ENCODE results near the gene FADS2. TPM values are rescaled to one million over a fixed set of nuclear protein-coding genes. Genes with fewer than 3 reads are reported as not detected.

The FADS2 gene
- total RNA-seq, 1 experiment from 2014 or later: 1,097 TPM

DNA sequence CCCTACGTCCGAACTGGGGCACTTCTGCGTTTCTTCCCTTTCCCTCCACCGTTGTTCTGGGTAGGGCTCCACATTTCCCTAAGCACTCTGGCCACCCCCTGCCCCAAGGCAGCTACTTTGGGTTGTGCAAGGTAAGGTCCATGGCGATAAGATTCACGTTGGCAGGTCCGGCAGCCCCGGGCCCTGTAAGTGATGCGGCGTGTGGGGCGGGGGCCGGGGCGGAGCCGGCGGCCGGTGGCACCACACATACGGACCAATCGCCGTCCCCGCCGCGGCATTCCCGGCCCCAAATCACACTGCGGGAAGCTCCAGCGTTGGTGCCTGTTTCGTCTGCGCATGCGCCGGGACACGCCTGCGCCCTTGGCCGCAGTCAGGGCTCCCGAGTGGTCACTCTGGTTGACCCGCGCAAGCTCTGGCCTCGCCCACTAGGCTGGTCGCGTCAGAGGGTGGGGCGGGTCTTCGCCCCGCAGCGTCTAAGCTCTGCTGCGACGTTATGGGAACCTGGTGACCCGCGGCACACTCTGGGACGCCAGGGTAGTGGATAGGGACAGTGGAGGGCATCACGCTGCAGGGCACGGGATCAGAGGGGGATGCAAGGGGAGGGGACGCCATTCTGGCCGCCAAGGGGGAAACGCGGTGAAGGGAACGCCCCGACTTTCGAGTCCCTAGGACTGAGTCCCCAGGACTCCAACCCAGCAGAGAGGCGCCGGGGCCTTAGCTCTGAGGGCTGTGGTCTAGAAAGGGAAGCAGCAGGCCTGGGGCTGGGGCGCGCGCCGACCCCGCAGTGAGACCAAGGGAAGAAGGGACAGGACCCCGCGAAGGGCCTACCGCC is 12.9 kb upstream of the FADS2 start:
- ChIA-PET POLR2A (ENCODE audit: low non-redundant PET) (interaction anchor here (0.7 kb wide), 1 partner anchor 7 kb away, joined by 5 read pairs; no protein-coding TSS in a partner anchor), CTCF (interaction anchor here (0.9 to 1.5 kb wide), 3 partner anchors 14 to 293 kb away, joined by 4 to 12 read pairs (median 4); no protein-coding TSS in a partner anchor)
- peak overlapping the region; percentile 96 for H3K27ac ChIP-seq (ENCODE audit: low read depth, low read length, poor library complexity, severe bottlenecking)
- peaks cover 48% of the 10 kb centered on the region for H3K36me3 ChIP-seq (ENCODE audit: insufficient read depth, low read length, poor library complexity, severe bottlenecking)
- TF ChIP-seq, protein P1, sequence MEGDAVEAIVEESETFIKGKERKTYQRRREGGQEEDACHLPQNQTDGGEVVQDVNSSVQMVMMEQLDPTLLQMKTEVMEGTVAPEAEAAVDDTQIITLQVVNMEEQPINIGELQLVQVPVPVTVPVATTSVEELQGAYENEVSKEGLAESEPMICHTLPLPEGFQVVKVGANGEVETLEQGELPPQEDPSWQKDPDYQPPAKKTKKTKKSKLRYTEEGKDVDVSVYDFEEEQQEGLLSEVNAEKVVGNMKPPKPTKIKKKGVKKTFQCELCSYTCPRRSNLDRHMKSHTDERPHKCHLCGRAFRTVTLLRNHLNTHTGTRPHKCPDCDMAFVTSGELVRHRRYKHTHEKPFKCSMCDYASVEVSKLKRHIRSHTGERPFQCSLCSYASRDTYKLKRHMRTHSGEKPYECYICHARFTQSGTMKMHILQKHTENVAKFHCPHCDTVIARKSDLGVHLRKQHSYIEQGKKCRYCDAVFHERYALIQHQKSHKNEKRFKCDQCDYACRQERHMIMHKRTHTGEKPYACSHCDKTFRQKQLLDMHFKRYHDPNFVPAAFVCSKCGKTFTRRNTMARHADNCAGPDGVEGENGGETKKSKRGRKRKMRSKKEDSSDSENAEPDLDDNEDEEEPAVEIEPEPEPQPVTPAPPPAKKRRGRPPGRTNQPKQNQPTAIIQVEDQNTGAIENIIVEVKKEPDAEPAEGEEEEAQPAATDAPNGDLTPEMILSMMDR (conservative IDR thresholded peaks at IDR 0.05; ENCODE audit: low read depth, low read length): no peak
- TF ChIP-seq EZH2 (IDR thresholded peaks at IDR 0.05; ENCODE audit: borderline replicate concordance, low read depth, low read length, poor library complexity, severe bottlenecking): no peak
- no TSS peak for BruUV-seq (replicated peaks)
- H3K9me3 ChIP-seq (ENCODE audit: low read depth, low read length, poor library complexity, severe bottlenecking): no peaks in the 10 kb centered on the region
- peak overlapping the region; percentile 78 for H3K4me3 ChIP-seq (ENCODE audit: low read depth, low read length, poor library complexity, severe bottlenecking)
- no peaks in the 10 kb centered on the region for H3K27me3 ChIP-seq (replicated peaks; ENCODE audit: insufficient read depth, low read depth, low read length, poor library complexity)
- peaks cover 34% of the 10 kb centered on the region for H3K4me1 ChIP-seq (ENCODE audit: insufficient read depth, low read length, poor library complexity, severe bottlenecking)
- DNase-seq (ENCODE audit: low spot score): peak; percentile 93
- intact Hi-C loops (cut with micrococcal nuclease; ENCODE audit: unreplicated experiment): no loop called here

DNA sequence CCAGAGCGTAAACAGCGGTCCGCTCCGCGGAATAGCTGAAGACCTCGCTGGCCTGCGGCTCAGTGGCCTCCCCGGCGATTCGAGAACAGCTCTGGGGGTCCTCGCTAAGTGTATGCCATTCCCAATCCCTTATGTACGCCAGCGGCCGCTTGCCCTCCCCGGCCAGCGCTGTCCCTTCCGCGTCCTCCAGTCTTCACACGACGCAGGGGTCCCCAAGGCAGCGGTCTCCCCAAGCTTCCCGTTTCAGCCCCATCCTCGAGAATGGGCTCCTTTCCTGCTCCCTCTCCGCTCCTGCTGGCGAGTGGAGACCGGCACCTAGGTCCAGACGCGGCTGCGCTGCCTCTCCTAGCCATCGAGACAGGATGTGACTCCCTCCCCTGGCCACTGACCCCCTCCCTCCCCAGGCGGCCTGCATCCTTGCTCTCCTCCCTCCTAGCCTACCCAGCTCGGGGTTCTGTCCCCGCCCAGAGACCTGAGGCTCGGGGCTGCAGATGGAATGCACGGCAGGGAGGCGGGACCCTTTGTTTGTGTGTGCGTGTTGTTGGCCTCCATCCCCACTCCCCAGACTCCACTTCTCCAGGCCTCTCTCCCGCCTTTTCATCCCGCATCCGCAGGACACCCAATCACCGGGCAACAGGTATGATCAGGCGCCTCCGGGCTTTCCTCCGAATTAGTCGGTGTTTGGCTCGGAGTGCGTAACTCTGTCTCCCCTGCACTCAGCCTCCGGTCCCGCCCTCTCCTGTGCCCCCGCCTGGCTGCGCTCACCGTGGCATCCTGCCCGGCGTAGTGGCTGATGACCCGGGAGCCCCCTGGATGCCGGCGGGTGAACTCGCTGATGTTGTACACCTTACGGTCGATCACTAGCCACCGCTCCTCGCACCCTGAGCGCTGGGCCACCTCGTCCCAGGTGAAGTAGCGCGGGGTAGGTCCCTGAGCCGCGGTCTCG is 12.0 kb upstream of the FADS2 start:
- H3K4me1 ChIP-seq (ENCODE audit: insufficient read depth, low read length, poor library complexity, severe bottlenecking): peaks cover 36% of the 10 kb centered on the region
- no peaks in the 10 kb centered on the region for H3K9me3 ChIP-seq (ENCODE audit: low read depth, low read length, poor library complexity, severe bottlenecking)
- POLR2A ChIA-PET (ENCODE audit: low non-redundant PET): interaction anchor here (0.7 kb wide), 1 partner anchor 8 kb away, joined by 5 read pairs; no protein-coding TSS in a partner anchor
- H3K4me3 ChIP-seq (ENCODE audit: low read depth, low read length, poor library complexity, severe bottlenecking): peak overlapping the region; percentile 78
- intact Hi-C loops (cut with micrococcal nuclease; ENCODE audit: unreplicated experiment): no loop called here
- no peaks in the 10 kb centered on the region for H3K27me3 ChIP-seq (replicated peaks; ENCODE audit: insufficient read depth, low read depth, low read length, poor library complexity)
- CTCF ChIA-PET: interaction anchor here (0.6 to 1.4 kb wide), 3 partner anchors 19 to 119 kb away, joined by 4 to 7 read pairs (median 5); partner anchors contain the start of gene FEN1
- DNase-seq (ENCODE audit: low spot score): peak; percentile 64
- no peak for TF ChIP-seq EZH2 (IDR thresholded peaks at IDR 0.05; ENCODE audit: borderline replicate concordance, low read depth, low read length, poor library complexity, severe bottlenecking)
- TF ChIP-seq, protein P1 (conservative IDR thresholded peaks at IDR 0.05; ENCODE audit: low read depth, low read length): no peak
- peak overlapping the region; percentile 96 for H3K27ac ChIP-seq (ENCODE audit: low read depth, low read length, poor library complexity, severe bottlenecking)
- peaks cover 39% of the 10 kb centered on the region for H3K36me3 ChIP-seq (ENCODE audit: insufficient read depth, low read length, poor library complexity, severe bottlenecking)
- no TSS peak for BruUV-seq (replicated peaks)

Data from A673 (cell line).